Measurements from ENCODE around the gene KCNC3. TPM values are rescaled to one million over a fixed set of nuclear protein-coding genes. Genes with fewer than 3 reads are reported as not detected.

Gene KCNC3
- total and polyA plus RNA-seq, 10 of the 15 experiments (the other 5 are each of a cell fraction or from before 2014, with no cell fraction given) = 0.08 to 3.8 (median 0.44) TPM; not detected in 2

DNA sequence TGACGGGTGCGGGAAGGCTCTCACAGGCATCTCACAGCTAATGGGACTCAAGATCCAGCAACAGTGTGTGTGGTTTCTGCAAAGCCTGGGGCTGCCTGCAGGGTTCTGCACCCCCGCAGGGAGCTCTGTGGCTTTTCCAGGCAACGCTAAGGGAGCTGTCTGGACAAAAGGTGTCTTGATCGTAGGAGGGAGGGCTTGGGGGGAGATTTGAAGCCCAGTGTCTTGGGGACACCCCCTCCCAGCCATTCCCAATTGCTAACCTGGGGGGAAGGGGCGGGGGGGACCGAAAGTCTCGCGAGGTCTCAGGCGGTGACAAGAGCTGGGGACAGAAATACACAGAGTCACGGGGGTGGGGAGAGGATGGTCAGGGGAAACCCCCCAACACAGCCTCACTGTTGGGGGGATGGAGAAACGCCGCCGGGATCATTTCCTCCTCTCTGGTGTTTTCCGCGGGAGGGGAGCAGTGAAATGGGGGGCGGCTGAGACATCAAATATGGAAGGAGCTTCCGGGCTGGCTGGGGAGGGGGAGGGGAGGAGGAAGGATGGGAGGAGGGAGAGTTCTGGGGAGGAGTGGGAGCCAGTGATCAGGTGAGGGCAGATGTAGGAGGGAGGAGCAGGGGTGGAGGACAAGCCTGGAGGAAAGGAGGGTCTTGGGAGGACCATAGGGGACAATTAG is 13.3 kb downstream of the KCNC3 start (continued):
- TF ChIP-seq, protein P1, sequence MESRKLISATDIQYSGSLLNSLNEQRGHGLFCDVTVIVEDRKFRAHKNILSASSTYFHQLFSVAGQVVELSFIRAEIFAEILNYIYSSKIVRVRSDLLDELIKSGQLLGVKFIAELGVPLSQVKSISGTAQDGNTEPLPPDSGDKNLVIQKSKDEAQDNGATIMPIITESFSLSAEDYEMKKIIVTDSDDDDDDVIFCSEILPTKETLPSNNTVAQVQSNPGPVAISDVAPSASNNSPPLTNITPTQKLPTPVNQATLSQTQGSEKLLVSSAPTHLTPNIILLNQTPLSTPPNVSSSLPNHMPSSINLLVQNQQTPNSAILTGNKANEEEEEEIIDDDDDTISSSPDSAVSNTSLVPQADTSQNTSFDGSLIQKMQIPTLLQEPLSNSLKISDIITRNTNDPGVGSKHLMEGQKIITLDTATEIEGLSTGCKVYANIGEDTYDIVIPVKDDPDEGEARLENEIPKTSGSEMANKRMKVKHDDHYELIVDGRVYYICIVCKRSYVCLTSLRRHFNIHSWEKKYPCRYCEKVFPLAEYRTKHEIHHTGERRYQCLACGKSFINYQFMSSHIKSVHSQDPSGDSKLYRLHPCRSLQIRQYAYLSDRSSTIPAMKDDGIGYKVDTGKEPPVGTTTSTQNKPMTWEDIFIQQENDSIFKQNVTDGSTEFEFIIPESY (IDR thresholded peaks at IDR 0.05) = no peak
- TF ChIP-seq CHD2 (IDR thresholded peaks at IDR 0.05; ENCODE audit: borderline replicate concordance, low read depth, low read length) (peak; percentile 95), POLR2AphosphoS5 (IDR thresholded peaks at IDR 0.05; ENCODE audit: low read length) (no peak), SIN3A (IDR thresholded peaks at IDR 0.05; ENCODE audit: low read depth, low read length) (no peak), MTA3 (IDR thresholded peaks at IDR 0.05; ENCODE audit: borderline replicate concordance, low read length) (no peak), IKZF1 (conservative IDR thresholded peaks at IDR 0.05) (peak; percentile 62), EED (IDR thresholded peaks at IDR 0.05; ENCODE audit: low read depth) (no peak), MYC (IDR thresholded peaks at IDR 0.05; ENCODE audit: insufficient read depth, insufficient read length, insufficient replicate concordance, low read length, severe bottlenecking) (no peak), RUNX3 (IDR thresholded peaks at IDR 0.05; ENCODE audit: low read length) (peak; percentile 48), TCF7 (IDR thresholded peaks at IDR 0.05; ENCODE audit: borderline replicate concordance) (no peak), HDGF (IDR thresholded peaks at IDR 0.05) (no peak; the same call in 1 of the 2 replicates), SUPT20H (IDR thresholded peaks at IDR 0.05; ENCODE audit: borderline replicate concordance, control insufficient read depth, low read depth, low read length) (no peak), JUND (IDR thresholded peaks at IDR 0.05; ENCODE audit: low read depth, low read length) (no peak), POLR2AphosphoS2 (IDR thresholded peaks at IDR 0.05; ENCODE audit: low read depth, low read length) (no peak), CREB1 (IDR thresholded peaks at IDR 0.05; ENCODE audit: low read depth) (peak; percentile 57)
- TF ChIP-seq, protein P2, sequence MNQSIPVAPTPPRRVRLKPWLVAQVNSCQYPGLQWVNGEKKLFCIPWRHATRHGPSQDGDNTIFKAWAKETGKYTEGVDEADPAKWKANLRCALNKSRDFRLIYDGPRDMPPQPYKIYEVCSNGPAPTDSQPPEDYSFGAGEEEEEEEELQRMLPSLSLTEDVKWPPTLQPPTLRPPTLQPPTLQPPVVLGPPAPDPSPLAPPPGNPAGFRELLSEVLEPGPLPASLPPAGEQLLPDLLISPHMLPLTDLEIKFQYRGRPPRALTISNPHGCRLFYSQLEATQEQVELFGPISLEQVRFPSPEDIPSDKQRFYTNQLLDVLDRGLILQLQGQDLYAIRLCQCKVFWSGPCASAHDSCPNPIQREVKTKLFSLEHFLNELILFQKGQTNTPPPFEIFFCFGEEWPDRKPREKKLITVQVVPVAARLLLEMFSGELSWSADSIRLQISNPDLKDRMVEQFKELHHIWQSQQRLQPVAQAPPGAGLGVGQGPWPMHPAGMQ (IDR thresholded peaks at IDR 0.05; ENCODE audit: borderline replicate concordance) = peak; percentile 25; the same call in 1 of the 2 replicates
- TF ChIP-seq, protein P3, sequence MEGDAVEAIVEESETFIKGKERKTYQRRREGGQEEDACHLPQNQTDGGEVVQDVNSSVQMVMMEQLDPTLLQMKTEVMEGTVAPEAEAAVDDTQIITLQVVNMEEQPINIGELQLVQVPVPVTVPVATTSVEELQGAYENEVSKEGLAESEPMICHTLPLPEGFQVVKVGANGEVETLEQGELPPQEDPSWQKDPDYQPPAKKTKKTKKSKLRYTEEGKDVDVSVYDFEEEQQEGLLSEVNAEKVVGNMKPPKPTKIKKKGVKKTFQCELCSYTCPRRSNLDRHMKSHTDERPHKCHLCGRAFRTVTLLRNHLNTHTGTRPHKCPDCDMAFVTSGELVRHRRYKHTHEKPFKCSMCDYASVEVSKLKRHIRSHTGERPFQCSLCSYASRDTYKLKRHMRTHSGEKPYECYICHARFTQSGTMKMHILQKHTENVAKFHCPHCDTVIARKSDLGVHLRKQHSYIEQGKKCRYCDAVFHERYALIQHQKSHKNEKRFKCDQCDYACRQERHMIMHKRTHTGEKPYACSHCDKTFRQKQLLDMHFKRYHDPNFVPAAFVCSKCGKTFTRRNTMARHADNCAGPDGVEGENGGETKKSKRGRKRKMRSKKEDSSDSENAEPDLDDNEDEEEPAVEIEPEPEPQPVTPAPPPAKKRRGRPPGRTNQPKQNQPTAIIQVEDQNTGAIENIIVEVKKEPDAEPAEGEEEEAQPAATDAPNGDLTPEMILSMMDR (IDR thresholded peaks at IDR 0.05 in 2 of 3, conservative IDR thresholded peaks at IDR 0.05 in 1 of 3; ENCODE audit: control insufficient read depth in 2 of 3, extremely low read depth in 1 of 3, insufficient read depth in 1 of 3, low read depth in 3 of 3, low read length in 3 of 3) = peak in 1 of 3 experiments; percentile 18; a peak in 1 of 6 replicates
- TF ChIP-seq, protein P4, sequence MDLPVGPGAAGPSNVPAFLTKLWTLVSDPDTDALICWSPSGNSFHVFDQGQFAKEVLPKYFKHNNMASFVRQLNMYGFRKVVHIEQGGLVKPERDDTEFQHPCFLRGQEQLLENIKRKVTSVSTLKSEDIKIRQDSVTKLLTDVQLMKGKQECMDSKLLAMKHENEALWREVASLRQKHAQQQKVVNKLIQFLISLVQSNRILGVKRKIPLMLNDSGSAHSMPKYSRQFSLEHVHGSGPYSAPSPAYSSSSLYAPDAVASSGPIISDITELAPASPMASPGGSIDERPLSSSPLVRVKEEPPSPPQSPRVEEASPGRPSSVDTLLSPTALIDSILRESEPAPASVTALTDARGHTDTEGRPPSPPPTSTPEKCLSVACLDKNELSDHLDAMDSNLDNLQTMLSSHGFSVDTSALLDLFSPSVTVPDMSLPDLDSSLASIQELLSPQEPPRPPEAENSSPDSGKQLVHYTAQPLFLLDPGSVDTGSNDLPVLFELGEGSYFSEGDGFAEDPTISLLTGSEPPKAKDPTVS (IDR thresholded peaks at IDR 0.05; ENCODE audit: low read depth, low read length) = no peak
- TF ChIP-seq, protein P5, sequence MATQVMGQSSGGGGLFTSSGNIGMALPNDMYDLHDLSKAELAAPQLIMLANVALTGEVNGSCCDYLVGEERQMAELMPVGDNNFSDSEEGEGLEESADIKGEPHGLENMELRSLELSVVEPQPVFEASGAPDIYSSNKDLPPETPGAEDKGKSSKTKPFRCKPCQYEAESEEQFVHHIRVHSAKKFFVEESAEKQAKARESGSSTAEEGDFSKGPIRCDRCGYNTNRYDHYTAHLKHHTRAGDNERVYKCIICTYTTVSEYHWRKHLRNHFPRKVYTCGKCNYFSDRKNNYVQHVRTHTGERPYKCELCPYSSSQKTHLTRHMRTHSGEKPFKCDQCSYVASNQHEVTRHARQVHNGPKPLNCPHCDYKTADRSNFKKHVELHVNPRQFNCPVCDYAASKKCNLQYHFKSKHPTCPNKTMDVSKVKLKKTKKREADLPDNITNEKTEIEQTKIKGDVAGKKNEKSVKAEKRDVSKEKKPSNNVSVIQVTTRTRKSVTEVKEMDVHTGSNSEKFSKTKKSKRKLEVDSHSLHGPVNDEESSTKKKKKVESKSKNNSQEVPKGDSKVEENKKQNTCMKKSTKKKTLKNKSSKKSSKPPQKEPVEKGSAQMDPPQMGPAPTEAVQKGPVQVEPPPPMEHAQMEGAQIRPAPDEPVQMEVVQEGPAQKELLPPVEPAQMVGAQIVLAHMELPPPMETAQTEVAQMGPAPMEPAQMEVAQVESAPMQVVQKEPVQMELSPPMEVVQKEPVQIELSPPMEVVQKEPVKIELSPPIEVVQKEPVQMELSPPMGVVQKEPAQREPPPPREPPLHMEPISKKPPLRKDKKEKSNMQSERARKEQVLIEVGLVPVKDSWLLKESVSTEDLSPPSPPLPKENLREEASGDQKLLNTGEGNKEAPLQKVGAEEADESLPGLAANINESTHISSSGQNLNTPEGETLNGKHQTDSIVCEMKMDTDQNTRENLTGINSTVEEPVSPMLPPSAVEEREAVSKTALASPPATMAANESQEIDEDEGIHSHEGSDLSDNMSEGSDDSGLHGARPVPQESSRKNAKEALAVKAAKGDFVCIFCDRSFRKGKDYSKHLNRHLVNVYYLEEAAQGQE (IDR thresholded peaks at IDR 0.05; ENCODE audit: low read depth, low read length) = no peak
